HepG2 (cell line): Measurements from ENCODE around the gene MIDN. TPM values are rescaled to one million over a fixed set of nuclear protein-coding genes. Genes with fewer than 3 reads are reported as not detected.

ENCODE experiments used
- ATAC-seq: fragments of 200-7000 bp; cut with Tn5 transposase; 3 replicates; pipeline ENCODE4 v1.9.1; 2020; ENCODE audit warnings: mild to moderate bottlenecking, moderate library complexity
- BruUV-seq: library from RNA; stranded (reverse); fragments of 400-500 nt; replicated peaks from 2 replicates; lab custom pipeline; 2021; lab: Mats Ljungman, UMichigan
- CTCF ChIA-PET: fragments of 300-600 bp; formaldehyde crosslinking; extraction: SDS; loops from one replicate; lab custom pipeline; 2021; ENCODE audit warnings: low total read pairs, inconsistent platforms, low intra/inter-chr PET ratio; lab: Yijun Ruan, JAX
- POLR2A ChIA-PET: fragments of 350-600 bp; sonication (Branson Sonifier 250); formaldehyde crosslinking; loops from one replicate; lab custom pipeline; 2020; ENCODE audit warnings: antibody characterized with exemption, inconsistent platforms; lab: Yijun Ruan, JAX
- DNase-seq: peaks from one replicate; pipeline ENCODE4 v3.0.0-alpha.2; 2015; ENCODE audit warnings: low spot score
- FAIRE-seq: peaks from 3 replicates; lab custom pipeline; 2011; peaks lifted over from hg19 to GRCh38; lab: Jason Lieb, UNC
- H2AFZ ChIP-seq: one replicate; pipeline ENCODE4 v1.6.1; 2011; ENCODE audit warnings: low read length, inconsistent platforms
- H3K27ac ChIP-seq: fragments of 300-600 bp; 3 replicates; pipeline ENCODE4 v1.8.0; 2011; ENCODE audit warnings: mixed run types, mild to moderate bottlenecking, mixed read lengths, low read length, inconsistent platforms; ENCODE audit not compliant: insufficient read depth; ENCODE audit errors: extremely low read length
- H3K27me3 ChIP-seq, 2 experiments: fragments of 200-600 bp in 1 of 2; 2 replicates in 1 of 2; 3 replicates in 1 of 2; pipeline versions ENCODE4 v1.6.0 to v1.8.0; 2011; ENCODE audit warnings: low read length in 2 of 2, mild to moderate bottlenecking in 2 of 2, moderate library complexity in 2 of 2, inconsistent platforms in 1 of 2; ENCODE audit not compliant: insufficient read depth in 2 of 2, control insufficient read depth in 1 of 2
- H3K36me3 ChIP-seq, 2 experiments: fragments of 200-600 bp in 1 of 2; replicated peaks in 1 of 2; 2 replicates in 1 of 2; 3 replicates in 1 of 2; pipeline versions ENCODE4 v1.5.1 to v1.8.0; 2011; ENCODE audit warnings: low read length in 2 of 2, inconsistent platforms in 1 of 2; ENCODE audit not compliant: insufficient read depth in 2 of 2, control insufficient read depth in 1 of 2
- H3K4me1 ChIP-seq: 2 replicates; pipeline ENCODE4 v1.5.1; 2012; ENCODE audit warnings: low read length, inconsistent platforms; ENCODE audit not compliant: insufficient read depth
- H3K4me2 ChIP-seq: 2 replicates; pipeline ENCODE4 v1.6.0; 2011; ENCODE audit warnings: low read depth, low read length, inconsistent platforms
- H3K4me3 ChIP-seq, 3 experiments: fragments of 200-600 bp in 1 of 3; sonication (generic), shearing (Covaris generic) in 1 of 3; replicated peaks in 1 of 3; 2 replicates each; pipeline ENCODE4 v1.5.1; 2011 to 2016; ENCODE audit warnings: low read length in 3 of 3, inconsistent platforms in 2 of 3, low read depth in 2 of 3, mild to moderate bottlenecking in 2 of 3, control low read depth in 1 of 3, mixed read lengths in 1 of 3; ENCODE audit not compliant: insufficient read depth in 1 of 3
- H3K79me2 ChIP-seq: one replicate; pipeline ENCODE4 v1.6.1; 2011; ENCODE audit warnings: low read length, inconsistent platforms; ENCODE audit not compliant: insufficient read depth
- H3K9ac ChIP-seq: 2 replicates; pipeline ENCODE4 v1.6.0; 2011; ENCODE audit warnings: mild to moderate bottlenecking, low read depth, low read length, inconsistent platforms; ENCODE audit not compliant: insufficient read depth
- H3K9me3 ChIP-seq: 2 replicates; pipeline ENCODE4 v1.5.1; 2012; ENCODE audit warnings: mild to moderate bottlenecking, low read length
- H4K20me1 ChIP-seq: 2 replicates; pipeline ENCODE4 v1.6.0; 2011; ENCODE audit warnings: inconsistent platforms, mild to moderate bottlenecking, low read length, moderate library complexity; ENCODE audit not compliant: insufficient read depth
- EEA1 ChIP-seq: sonication (generic); formaldehyde crosslinking; IDR thresholded peaks from 2 replicates; pipeline ENCODE4 v1.5.1; 2020; ENCODE audit warnings: mild to moderate bottlenecking, missing genetic modification reagents, borderline replicate concordance
- HMG20B ChIP-seq: conservative IDR thresholded peaks from 2 replicates; pipeline ENCODE4 v1.6.1; 2016; ENCODE audit warnings: missing genetic modification reagents, missing compliant biosample characterization
- WGBS: methylation state at CpG from one replicate; pipeline ENCODE4 v1.1.6; 2017; ENCODE audit warnings: low lambda C conversion rate; 5-methylcytosine and 5-hydroxymethylcytosine counted together
- in situ Hi-C: cut with HindIII; loops from 2 replicates; pipeline ENCODE4 v1.10.0; 2017; ENCODE audit warnings: low pct_unique_long_range_greater_than_20kb; ENCODE audit not compliant: extremely low pct_ligation_motif_present
- intact Hi-C: fragments of 100-400 bp; cut with micrococcal nuclease; formaldehyde crosslinking; loops from one replicate; pipeline ENCODE4 v1.10.0; 2022; ENCODE audit not compliant: unreplicated experiment
- polyA plus RNA-seq, 8 experiments: library from polyadenylated mRNA; depleted of rRNA in 3 of 8; stranded (reverse) in 7 of 8; unstranded in 1 of 8; fragments of >200 nt; fragmentation: Illumina TruSeq in 4 of 8; extraction: Trizol in 4 of 8; gene quantifications; 2 replicates each; pipeline versions ENCODE4 v1.2.1 to v1.2.3, GENCODE V29; 2011 to 2016; ENCODE audit warnings: low read depth in 4 of 8, missing spikeins in 1 of 8, mixed read lengths in 1 of 8; ENCODE audit not compliant: insufficient read depth in 1 of 8
- total RNA-seq, 5 experiments: library from RNA; depleted of rRNA; stranded (reverse); fragments of >200 nt; fragmentation: Illumina TruSeq; extraction: Trizol; gene quantifications; 2 replicates each; pipeline ENCODE4 v1.2.3, GENCODE V29; 2016; ENCODE audit warnings: low read depth in 1 of 5
- TF ChIP-seq, protein P1 (sequence below): sonication (generic); formaldehyde crosslinking; IDR thresholded peaks from 2 replicates; pipeline ENCODE4 v1.5.1; 2020; ENCODE audit warnings: mild to moderate bottlenecking, missing genetic modification reagents, moderate library complexity

MIDN gene
- total and polyA plus RNA-seq, 2 of the 13 experiments (the other 11 are each of a cell fraction or from before 2014, with no cell fraction given), result 8.4 to 18.0 TPM

DNA sequence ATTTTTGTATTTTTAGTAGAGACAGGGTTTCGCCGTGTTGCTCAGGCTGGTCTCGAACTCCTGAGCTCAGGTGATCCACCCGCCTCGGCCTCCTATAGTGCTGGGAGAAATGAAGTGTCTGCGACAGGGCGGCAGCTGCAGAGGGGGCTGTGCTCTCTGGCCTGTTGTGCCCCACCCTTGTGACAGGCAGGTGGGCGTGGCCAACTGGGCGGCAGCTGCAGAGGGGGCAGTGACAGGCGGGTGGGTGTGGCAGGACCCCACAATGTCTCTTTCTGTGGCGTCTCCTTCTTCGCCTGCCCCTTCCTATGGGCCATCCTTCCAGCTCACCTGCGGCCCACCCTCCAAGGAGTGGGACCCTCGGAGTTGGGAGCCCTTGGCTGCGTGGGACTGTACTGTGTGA, 31.0 kb upstream of the MIDN start:
- in situ Hi-C loops, result no loop called here
- no peak overlapping the region for H2AFZ ChIP-seq
- H3K79me2 ChIP-seq, result peaks cover 58% of the 10 kb centered on the region
- H3K4me3 ChIP-seq, result no peak overlapping the region
- H3K36me3 ChIP-seq, result peaks cover 17 to 31% of the 10 kb centered on the region in 2 experiments; a peak in 4 of 5 replicates
- TF ChIP-seq EEA1 (no peak), HMG20B (CRISPR knock-in tag) (no peak)
- TF ChIP-seq, protein P1, sequence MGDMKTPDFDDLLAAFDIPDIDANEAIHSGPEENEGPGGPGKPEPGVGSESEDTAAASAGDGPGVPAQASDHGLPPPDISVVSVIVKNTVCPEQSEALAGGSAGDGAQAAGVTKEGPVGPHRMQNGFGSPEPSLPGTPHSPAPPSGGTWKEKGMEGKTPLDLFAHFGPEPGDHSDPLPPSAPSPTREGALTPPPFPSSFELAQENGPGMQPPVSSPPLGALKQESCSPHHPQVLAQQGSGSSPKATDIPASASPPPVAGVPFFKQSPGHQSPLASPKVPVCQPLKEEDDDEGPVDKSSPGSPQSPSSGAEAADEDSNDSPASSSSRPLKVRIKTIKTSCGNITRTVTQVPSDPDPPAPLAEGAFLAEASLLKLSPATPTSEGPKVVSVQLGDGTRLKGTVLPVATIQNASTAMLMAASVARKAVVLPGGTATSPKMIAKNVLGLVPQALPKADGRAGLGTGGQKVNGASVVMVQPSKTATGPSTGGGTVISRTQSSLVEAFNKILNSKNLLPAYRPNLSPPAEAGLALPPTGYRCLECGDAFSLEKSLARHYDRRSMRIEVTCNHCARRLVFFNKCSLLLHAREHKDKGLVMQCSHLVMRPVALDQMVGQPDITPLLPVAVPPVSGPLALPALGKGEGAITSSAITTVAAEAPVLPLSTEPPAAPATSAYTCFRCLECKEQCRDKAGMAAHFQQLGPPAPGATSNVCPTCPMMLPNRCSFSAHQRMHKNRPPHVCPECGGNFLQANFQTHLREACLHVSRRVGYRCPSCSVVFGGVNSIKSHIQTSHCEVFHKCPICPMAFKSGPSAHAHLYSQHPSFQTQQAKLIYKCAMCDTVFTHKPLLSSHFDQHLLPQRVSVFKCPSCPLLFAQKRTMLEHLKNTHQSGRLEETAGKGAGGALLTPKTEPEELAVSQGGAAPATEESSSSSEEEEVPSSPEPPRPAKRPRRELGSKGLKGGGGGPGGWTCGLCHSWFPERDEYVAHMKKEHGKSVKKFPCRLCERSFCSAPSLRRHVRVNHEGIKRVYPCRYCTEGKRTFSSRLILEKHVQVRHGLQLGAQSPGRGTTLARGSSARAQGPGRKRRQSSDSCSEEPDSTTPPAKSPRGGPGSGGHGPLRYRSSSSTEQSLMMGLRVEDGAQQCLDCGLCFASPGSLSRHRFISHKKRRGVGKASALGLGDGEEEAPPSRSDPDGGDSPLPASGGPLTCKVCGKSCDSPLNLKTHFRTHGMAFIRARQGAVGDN (CRISPR knock-in tag), result no peak
- H3K27me3 ChIP-seq, result no peaks in the 10 kb centered on the region
- intact Hi-C loops, result no loop called here
- POLR2A ChIA-PET, result interaction anchor here (1.6 kb wide), 1 partner anchor 52 kb away, joined by 5 read pairs; the partner anchor contains the start of gene CIRBP
- no peak overlapping the region for H3K9ac ChIP-seq
- FAIRE-seq (no peak), ATAC-seq (no peak), DNase-seq (no peak)
- H3K4me2 ChIP-seq, result peak overlapping the region; percentile 1; the same call in 1 of the 2 replicates
- peaks cover 36% of the 10 kb centered on the region for H4K20me1 ChIP-seq
- 93% methylated on average over 9 of the region's 15 CpGs for WGBS
- no TSS peak for BruUV-seq
- H3K27ac ChIP-seq, result no peak overlapping the region
- no peaks in the 10 kb centered on the region for H3K9me3 ChIP-seq
- CTCF ChIA-PET, result no interaction called here
- peaks cover 28% of the 10 kb centered on the region for H3K4me1 ChIP-seq
